K562 (cell line): ENCODE measurements around the gene AQP1. TPM values are rescaled to one million over a fixed set of nuclear protein-coding genes. Genes with fewer than 3 reads are reported as not detected.

Source experiments
- ATAC-seq: fragments of 200-7000 bp; cut with Tn5 transposase; 3 replicates; pipeline ENCODE4 v1.9.1; 2020; ENCODE audit warnings: moderate library complexity
- BruUV-seq: library from RNA; stranded (reverse); fragments of 400-500 nt; replicated peaks from 2 replicates; lab custom pipeline; 2021; lab: Mats Ljungman, UMichigan
- CTCF ChIA-PET: fragments of 300-600 bp; formaldehyde crosslinking; extraction: SDS; loops from one replicate; lab custom pipeline; 2021; ENCODE audit warnings: low intra/inter-chr PET ratio; lab: Yijun Ruan, JAX
- POLR2A ChIA-PET: fragments of 300-600, 350-650 bp; sonication (Branson Sonifier 250); formaldehyde crosslinking; extraction: SDS; loops from one replicate; lab custom pipeline; 2021; ENCODE audit warnings: antibody characterized with exemption, inconsistent platforms; lab: Yijun Ruan, JAX
- DNase-seq, 4 experiments: peaks; one replicate each; pipeline versions ENCODE4 v3.0.0 to v3.0.0-alpha.2; 2011 to 2018; ENCODE audit warnings: low spot score in 3 of 4, mixed read lengths in 3 of 4; ENCODE audit errors: extremely low read depth in 1 of 4
- FAIRE-seq: peaks from 2 replicates; lab custom pipeline; 2011; peaks lifted over from hg19 to GRCh38; lab: Jason Lieb, UNC
- H2AFZ ChIP-seq: 2 replicates; pipeline ENCODE4 v1.6.0; 2011; ENCODE audit warnings: low read depth, low read length, control low read depth, inconsistent platforms
- H3K27ac ChIP-seq: fragments of 200-600 bp; 3 replicates; pipeline ENCODE4 v1.8.0; 2011; ENCODE audit warnings: low read depth, mild to moderate bottlenecking, control low read depth, inconsistent platforms, low read length, moderate library complexity, mixed read lengths; ENCODE audit errors: extremely low read depth
- H3K27me3 ChIP-seq, 2 experiments: fragments of 300-600 bp in 1 of 2; 2 replicates in 1 of 2; 3 replicates in 1 of 2; pipeline versions ENCODE4 v1.6.0 to v1.8.0; 2011; ENCODE audit warnings: inconsistent platforms in 2 of 2, low read length in 2 of 2, mild to moderate bottlenecking in 1 of 2, mixed read lengths in 1 of 2, moderate library complexity in 1 of 2; ENCODE audit not compliant: control insufficient read depth in 2 of 2, insufficient read depth in 2 of 2
- H3K36me3 ChIP-seq: fragments of 300-600 bp; 3 replicates; pipeline ENCODE4 v1.8.0; 2011; ENCODE audit warnings: mild to moderate bottlenecking, low read length, inconsistent platforms; ENCODE audit not compliant: control insufficient read depth, insufficient read depth
- H3K4me1 ChIP-seq, 2 experiments: fragments of 200-600 bp in 1 of 2; replicated peaks in 1 of 2; 2 replicates in 1 of 2; 3 replicates in 1 of 2; pipeline versions ENCODE4 v1.5.1 to v1.8.0; 2011; ENCODE audit warnings: inconsistent platforms in 2 of 2, low read length in 2 of 2, mild to moderate bottlenecking in 1 of 2, mixed read lengths in 1 of 2, moderate library complexity in 1 of 2; ENCODE audit not compliant: control insufficient read depth in 2 of 2, insufficient read depth in 2 of 2
- H3K4me2 ChIP-seq: 2 replicates; pipeline ENCODE4 v1.6.1; 2011; ENCODE audit warnings: low read length, control low read depth, inconsistent platforms, mixed read lengths; ENCODE audit not compliant: insufficient read depth
- H3K4me3 ChIP-seq: fragments of 200-600 bp; sonication (generic), shearing (Covaris generic); 2 replicates; pipeline ENCODE4 v1.5.1; 2016; ENCODE audit warnings: control low read depth, inconsistent platforms
- H3K79me2 ChIP-seq: fragments of 200-600 bp; 3 replicates; pipeline ENCODE4 v1.8.0; 2011; ENCODE audit warnings: low read length, inconsistent platforms; ENCODE audit not compliant: control insufficient read depth, insufficient read depth
- H3K9ac ChIP-seq, 2 experiments: 2 replicates each; pipeline versions ENCODE4 v1.6.0 to v1.6.1; 2011; ENCODE audit warnings: low read depth in 2 of 2, low read length in 2 of 2, control low read depth in 1 of 2, inconsistent platforms in 1 of 2, mild to moderate bottlenecking in 1 of 2, mixed read lengths in 1 of 2; ENCODE audit not compliant: insufficient read depth in 1 of 2
- H3K9me1 ChIP-seq: one replicate; pipeline ENCODE4 v1.6.0; 2011; ENCODE audit warnings: inconsistent platforms, mild to moderate bottlenecking, low read length, moderate library complexity; ENCODE audit not compliant: control insufficient read depth, insufficient read depth
- H3K9me3 ChIP-seq: replicated peaks from 2 replicates; pipeline ENCODE4 v1.5.1; 2011; ENCODE audit warnings: low read depth, low read length, inconsistent platforms; ENCODE audit not compliant: control insufficient read depth, insufficient read depth
- H4K20me1 ChIP-seq: replicated peaks from 2 replicates; pipeline ENCODE4 v1.6.1; 2011; ENCODE audit warnings: low read length, inconsistent platforms, mixed read lengths; ENCODE audit not compliant: control insufficient read depth, insufficient read depth
- ARID2 ChIP-seq: fragments of 450-650 bp; IDR thresholded peaks from 2 replicates; pipeline ENCODE4 v1.6.1; 2017; ENCODE audit warnings: antibody characterized with exemption, mild to moderate bottlenecking
- CREBBP ChIP-seq: IDR thresholded peaks from one replicate; pipeline ENCODE4 v1.6.1; 2012; ENCODE audit warnings: low read depth, mild to moderate bottlenecking, control low read depth, inconsistent platforms, low read length
- DLX4 ChIP-seq: fragments of 250-450 bp; sonication (Bioruptor Pico); IDR thresholded peaks from 2 replicates; pipeline ENCODE4 v1.6.1; 2021; ENCODE audit warnings: mild to moderate bottlenecking
- EP400 ChIP-seq: fragments of 450-650 bp; IDR thresholded peaks from 2 replicates; pipeline ENCODE4 v1.6.1; 2017; ENCODE audit warnings: antibody characterized with exemption, mild to moderate bottlenecking, moderate library complexity
- ILK ChIP-seq: fragments of 450-650 bp; IDR thresholded peaks from 2 replicates; pipeline ENCODE4 v1.6.1; 2016; ENCODE audit warnings: missing genetic modification characterization, low read depth, mild to moderate bottlenecking, missing compliant biosample characterization, moderate library complexity, borderline replicate concordance
- KLF13 ChIP-seq: fragments of 450-650 bp; IDR thresholded peaks from 2 replicates; pipeline ENCODE4 v1.6.1; 2016; ENCODE audit warnings: missing genetic modification characterization, low read depth, mild to moderate bottlenecking, missing compliant biosample characterization, moderate library complexity, borderline replicate concordance
- KLF6 ChIP-seq: fragments of 250-450 bp; sonication (Bioruptor Pico); IDR thresholded peaks from 2 replicates; pipeline ENCODE4 v1.4.0; 2020; ENCODE audit warnings: mild to moderate bottlenecking, moderate library complexity, borderline replicate concordance
- MCM7 ChIP-seq, 2 experiments: fragments of 450-650 bp; IDR thresholded peaks; 2 replicates each; pipeline ENCODE4 v1.6.1; 2016 to 2018
- MXI1 ChIP-seq: IDR thresholded peaks from 2 replicates; pipeline ENCODE4 v1.6.1; 2011; ENCODE audit warnings: low read depth, mild to moderate bottlenecking, improper control_type of control experiment, low read length
- NCOA1 ChIP-seq: fragments of 450-650 bp; IDR thresholded peaks from 2 replicates; pipeline ENCODE4 v1.6.1; 2016; ENCODE audit warnings: low read depth
- RBM22 ChIP-seq: fragments of 200-400 bp; formaldehyde crosslinking; IDR thresholded peaks from 2 replicates; pipeline ENCODE4 v1.6.1; 2018; ENCODE audit warnings: low read length, low read depth; ENCODE audit not compliant: poor library complexity, severe bottlenecking
- SUPT5H ChIP-seq: fragments of 450-650 bp; IDR thresholded peaks from 2 replicates; pipeline ENCODE4 v1.6.1; 2016
- TAF7 ChIP-seq: fragments of 450-650 bp; IDR thresholded peaks from 2 replicates; pipeline ENCODE4 v1.6.1; 2016; ENCODE audit warnings: missing genetic modification characterization, missing compliant biosample characterization
- THAP7 ChIP-seq: fragments of 250-450 bp; sonication (Bioruptor Pico); IDR thresholded peaks from 2 replicates; pipeline ENCODE4 v1.5.0; 2021
- ZNF707 ChIP-seq: fragments of 250-450 bp; sonication (Bioruptor Pico); conservative IDR thresholded peaks from 2 replicates; pipeline ENCODE4 v1.8.0; 2022; ENCODE audit warnings: inconsistent platforms, mild to moderate bottlenecking, moderate library complexity
- WGBS: fragments of 100-300 bp; shearing (Covaris generic); methylation state at CpG from one replicate; pipeline ENCODE4 v1.1.6; 2016; ENCODE audit warnings: low coverage, mixed read lengths; ENCODE audit not compliant: insufficient coverage; ENCODE audit errors: missing lambda C conversion rate; 5-methylcytosine and 5-hydroxymethylcytosine counted together
- in situ Hi-C: fragments of 300-500 bp; cut with MboI; formaldehyde crosslinking; loops from 4 replicates; pipeline ENCODE4 v1.15.0; 2018; ENCODE audit warnings: inconsistent platforms, mixed read lengths
- intact Hi-C: fragments of 100-400 bp; cut with micrococcal nuclease; formaldehyde crosslinking; loops from 2 replicates; pipeline ENCODE4 v1.14.2; 2022
- polyA plus RNA-seq, 8 experiments: library from polyadenylated mRNA; depleted of rRNA in 4 of 8; stranded (reverse) in 5 of 8; unstranded in 3 of 8; fragments of >200 nt; fragmentation: Nextera tagmentation in 2 of 8; fragmentation: Illumina TruSeq in 1 of 8; extraction: Ambion mirVana in 2 of 8; extraction: Trizol in 1 of 8; gene quantifications; 2 replicates each; pipeline versions ENCODE4 v1.2.1 to v1.2.3, GENCODE V29; 2011 to 2014; ENCODE audit warnings: inconsistent platforms in 1 of 8, missing spikeins in 1 of 8
- total RNA-seq, 7 experiments: library from RNA; depleted of rRNA in 6 of 7; stranded (reverse); fragments of >200 nt in 6 of 7; fragmentation: Illumina TruSeq in 2 of 7; extraction: Trizol in 2 of 7; gene quantifications; 2 replicates each; pipeline versions ENCODE4 v1.2.1 to v1.2.3, GENCODE V29; 2011 to 2021; ENCODE audit warnings: low replicate concordance in 1 of 7

Gene AQP1
- total and polyA plus RNA-seq, 9 of the 15 experiments (the other 6 are each of a cell fraction or from before 2014, with no cell fraction given) = 0.18 to 12.6 (median 4.1) TPM

GRCh38 chr7:30971440-30971839 lies 59.8 kb downstream of the AQP1 start:
- ATAC-seq (no peak), DNase-seq (no peak), FAIRE-seq (no peak)
- Histone ChIP-seq H3K36me3 (no peaks in the 10 kb centered on the region), H3K79me2 (no peaks in the 10 kb centered on the region), H3K9me1 (no peaks in the 10 kb centered on the region), H3K27me3 (peaks cover 5 to 37% of the 10 kb centered on the region in 2 experiments; a peak in 3 of 5 replicates), H3K4me3 (no peak overlapping the region), H3K9me3 (no peaks in the 10 kb centered on the region), H3K9ac (no peak overlapping the region), H3K27ac (no peak overlapping the region), H2AFZ (0 out of 2 replicates have a peak overlapping the region, but pooled peaks have one; percentile 7), H3K4me2 (peak overlapping the region; percentile 42; the same call in 1 of the 2 replicates), H4K20me1 (no peaks in the 10 kb centered on the region), H3K4me1 (peaks cover 3 to 19% of the 10 kb centered on the region in 2 experiments; a peak in 4 of 5 replicates)
- intact Hi-C loops = loop anchor here (10.0 kb wide), 1 partner anchor 77 kb away; no protein-coding TSS in a partner anchor
- TF ChIP-seq RBM22 (no peak), EP400 (no peak), SUPT5H (no peak), ZNF707 (no peak), MCM7 (IDR thresholded peaks at IDR 0.05) (no peak), CREBBP (no peak), TAF7 (tag) (no peak), ILK (tag) (no peak), DLX4 (CRISPR knock-in tag) (no peak), THAP7 (CRISPR knock-in tag) (no peak), MXI1 (no peak), NCOA1 (no peak), ARID2 (no peak), KLF13 (tag) (no peak), KLF6 (CRISPR knock-in tag) (no peak)
- WGBS = 3% methylated on average over 3 of the region's 3 CpGs
- POLR2A ChIA-PET = interaction anchor here (0.6 to 1.7 kb wide), 3 partner anchors 23 to 151 kb away, joined by 3 to 4 read pairs (median 3); no protein-coding TSS in a partner anchor
- CTCF ChIA-PET = interaction anchor here (0.6 kb wide), 1 partner anchor 186 kb away, joined by 3 read pairs; no protein-coding TSS in a partner anchor
- in situ Hi-C loops = loop anchor here (5.0 kb wide), 1 partner anchor 79 kb away; no protein-coding TSS in a partner anchor
- BruUV-seq = no TSS peak
